ENCODE data around the gene AMN. TPM values are rescaled to one million over a fixed set of nuclear protein-coding genes. Genes with fewer than 3 reads are reported as not detected.

Gene AMN
- total RNA-seq, 3 donors from 2014 or later: 128 to 486 (median 198) TPM

DNA sequence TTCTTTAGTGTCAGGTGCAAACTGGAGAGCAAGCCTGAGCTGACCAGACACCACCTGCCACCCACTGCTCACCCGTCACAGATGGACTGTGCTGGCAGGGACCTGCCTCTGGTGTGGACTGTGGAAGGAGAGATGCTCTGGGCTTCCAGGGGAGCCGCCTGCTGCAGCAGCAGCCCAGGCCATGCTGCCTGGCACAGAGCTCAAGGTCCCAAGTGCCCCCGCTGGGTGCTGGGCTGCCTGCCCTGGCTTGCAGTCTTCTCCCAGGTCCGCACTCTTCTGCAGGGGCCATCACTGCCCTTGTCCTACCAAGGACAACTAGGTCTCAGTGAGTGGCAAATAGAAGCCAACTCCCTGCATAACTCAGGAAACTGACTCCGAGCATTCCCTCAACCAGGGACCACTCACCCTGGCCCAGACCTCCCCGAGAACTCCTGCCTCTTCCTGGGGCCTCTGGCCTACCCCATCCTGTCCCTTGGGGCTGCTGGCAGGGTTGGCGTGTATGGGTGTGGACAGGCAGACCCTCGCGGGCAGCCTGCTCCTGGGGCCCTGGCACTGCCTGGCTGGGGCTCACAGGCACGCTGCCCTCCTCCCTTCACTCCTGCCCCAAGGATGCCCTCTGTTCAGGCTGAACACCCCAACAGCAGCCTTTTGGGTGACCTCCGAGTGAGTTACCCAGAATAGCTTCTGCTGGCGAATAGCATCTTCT, 9.3 kb downstream of the AMN start:
- no peaks in the 10 kb centered on the region for H3K9me3 ChIP-seq
- intact Hi-C loops (cut with DNase I, micrococcal nuclease): no loop called here
- H3K4me3 ChIP-seq: no peak overlapping the region
- H3K4me1 ChIP-seq (ENCODE audit: low read depth): peaks cover 14% of the 10 kb centered on the region
- TF ChIP-seq, protein P1, sequence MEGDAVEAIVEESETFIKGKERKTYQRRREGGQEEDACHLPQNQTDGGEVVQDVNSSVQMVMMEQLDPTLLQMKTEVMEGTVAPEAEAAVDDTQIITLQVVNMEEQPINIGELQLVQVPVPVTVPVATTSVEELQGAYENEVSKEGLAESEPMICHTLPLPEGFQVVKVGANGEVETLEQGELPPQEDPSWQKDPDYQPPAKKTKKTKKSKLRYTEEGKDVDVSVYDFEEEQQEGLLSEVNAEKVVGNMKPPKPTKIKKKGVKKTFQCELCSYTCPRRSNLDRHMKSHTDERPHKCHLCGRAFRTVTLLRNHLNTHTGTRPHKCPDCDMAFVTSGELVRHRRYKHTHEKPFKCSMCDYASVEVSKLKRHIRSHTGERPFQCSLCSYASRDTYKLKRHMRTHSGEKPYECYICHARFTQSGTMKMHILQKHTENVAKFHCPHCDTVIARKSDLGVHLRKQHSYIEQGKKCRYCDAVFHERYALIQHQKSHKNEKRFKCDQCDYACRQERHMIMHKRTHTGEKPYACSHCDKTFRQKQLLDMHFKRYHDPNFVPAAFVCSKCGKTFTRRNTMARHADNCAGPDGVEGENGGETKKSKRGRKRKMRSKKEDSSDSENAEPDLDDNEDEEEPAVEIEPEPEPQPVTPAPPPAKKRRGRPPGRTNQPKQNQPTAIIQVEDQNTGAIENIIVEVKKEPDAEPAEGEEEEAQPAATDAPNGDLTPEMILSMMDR (IDR thresholded peaks at IDR 0.05): no peak
- peak in 2 of 3 donors; percentile 30 to 50 for DNase-seq
- no peak for ATAC-seq
- H3K36me3 ChIP-seq (ENCODE audit: low read depth): peaks cover 4% of the 10 kb centered on the region

DNA sequence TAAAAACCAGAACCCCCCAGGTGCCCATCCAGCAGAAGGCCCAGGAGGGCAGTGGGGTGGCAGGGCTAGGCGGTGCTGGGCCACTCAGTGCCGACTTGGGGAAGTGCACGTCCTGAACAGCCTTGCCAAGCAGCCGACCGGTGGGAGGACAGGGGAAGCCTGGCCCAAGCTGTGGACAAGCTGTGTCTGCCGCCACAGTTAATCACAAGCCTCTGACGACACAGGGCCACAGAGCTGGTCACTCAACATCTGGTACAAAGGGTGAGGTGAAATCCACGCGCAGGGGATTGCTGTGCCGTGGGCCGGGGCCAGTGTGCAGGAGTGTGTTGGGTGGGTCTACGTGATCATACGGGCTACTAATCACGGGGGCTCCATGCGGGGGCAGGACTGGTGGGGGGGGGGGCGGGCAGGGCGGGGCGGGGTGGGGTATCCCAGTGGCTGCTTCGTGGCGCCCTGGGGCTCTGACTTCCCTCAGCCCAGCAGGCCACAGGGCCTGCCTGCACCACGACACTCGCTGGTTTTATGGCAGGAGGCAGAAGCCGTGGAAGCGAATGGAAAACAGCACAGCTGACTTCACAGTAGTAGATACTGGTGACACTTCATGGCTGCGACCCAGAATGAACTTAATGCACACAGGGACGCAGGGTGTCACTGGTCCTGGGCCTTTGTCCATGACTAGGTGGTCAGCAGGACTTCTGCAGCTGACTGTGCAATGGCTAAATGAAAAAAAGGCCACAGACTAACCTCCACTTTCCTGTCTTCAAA, 10.2 kb downstream of the AMN start:
- peaks cover 11% of the 10 kb centered on the region for H3K4me1 ChIP-seq (ENCODE audit: low read depth)
- H3K36me3 ChIP-seq (ENCODE audit: low read depth): peaks cover 4% of the 10 kb centered on the region
- no peaks in the 10 kb centered on the region for H3K9me3 ChIP-seq
- intact Hi-C loops (cut with DNase I, micrococcal nuclease): no loop called here
- ATAC-seq (no peak), DNase-seq (peak in 2 of 3 donors; percentile 33 to 37)
- no peak overlapping the region for H3K4me3 ChIP-seq
- TF ChIP-seq, protein P1 (IDR thresholded peaks at IDR 0.05): no peak

DNA sequence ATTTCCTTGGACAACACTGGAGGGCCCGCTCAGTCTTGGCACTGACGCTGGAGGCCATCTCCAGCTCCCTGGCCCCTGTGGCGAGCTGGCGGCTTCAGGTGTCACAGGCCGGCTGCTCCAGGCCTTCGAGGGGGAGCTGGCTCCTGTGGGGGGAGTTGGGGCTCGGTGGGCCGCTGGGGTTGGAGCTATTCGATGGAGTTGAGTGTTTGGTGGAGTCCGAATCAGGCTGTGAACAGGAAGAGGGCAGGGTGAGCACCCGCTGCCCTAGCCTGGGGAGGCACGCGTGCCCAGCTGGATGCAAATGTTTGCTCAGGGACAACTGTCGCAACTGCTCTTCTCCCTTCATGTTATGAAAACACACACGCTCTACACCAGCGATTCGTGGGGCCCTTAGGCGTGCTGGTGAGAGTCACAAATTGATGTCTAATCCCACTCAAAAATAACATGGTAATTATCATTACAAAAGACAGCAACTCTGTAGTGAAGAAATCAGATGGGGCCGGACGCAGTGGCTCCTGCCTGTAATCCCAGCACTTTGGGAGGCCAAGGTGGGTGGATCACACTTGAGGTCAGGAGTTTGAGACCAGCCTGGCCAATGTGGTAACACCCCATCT, 11.3 kb downstream of the AMN start:
- DNase-seq: peak in 2 of 3 donors; percentile 28 to 37
- ATAC-seq: no peak
- Histone ChIP-seq H3K4me1 (ENCODE audit: low read depth) (peaks cover 11% of the 10 kb centered on the region), H3K36me3 (ENCODE audit: low read depth) (peaks cover 4% of the 10 kb centered on the region), H3K4me3 (no peak overlapping the region), H3K9me3 (no peaks in the 10 kb centered on the region)
- intact Hi-C loops (cut with DNase I, micrococcal nuclease): no loop called here
- TF ChIP-seq, protein P1 (IDR thresholded peaks at IDR 0.05): no peak

DNA sequence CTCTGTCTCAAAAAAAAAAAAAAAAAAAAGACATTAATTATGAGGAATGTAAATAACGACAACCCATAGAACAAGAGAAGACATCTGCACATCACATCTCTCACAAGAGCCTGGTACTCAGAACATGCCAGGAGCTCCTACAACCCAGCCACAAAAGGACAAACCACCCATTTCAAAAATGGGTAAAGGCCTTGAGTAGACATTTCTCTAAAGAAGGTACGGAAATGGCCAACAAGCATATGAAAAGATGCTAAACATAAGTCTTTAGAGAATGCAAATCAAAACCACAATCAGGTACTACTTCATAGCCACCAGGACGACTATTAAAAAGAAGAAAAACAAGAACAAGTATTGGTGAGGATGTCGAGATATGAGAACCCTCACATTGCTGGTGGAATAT, 13.3 kb downstream of the AMN start:
- Histone ChIP-seq H3K4me1 (ENCODE audit: low read depth) (peaks cover 1% of the 10 kb centered on the region), H3K4me3 (no peak overlapping the region), H3K36me3 (ENCODE audit: low read depth) (peaks cover 4% of the 10 kb centered on the region), H3K9me3 (no peaks in the 10 kb centered on the region)
- TF ChIP-seq, protein P1 (IDR thresholded peaks at IDR 0.05): no peak
- ATAC-seq (no peak), DNase-seq (no peak)
- intact Hi-C loops (cut with DNase I, micrococcal nuclease): no loop called here

DNA sequence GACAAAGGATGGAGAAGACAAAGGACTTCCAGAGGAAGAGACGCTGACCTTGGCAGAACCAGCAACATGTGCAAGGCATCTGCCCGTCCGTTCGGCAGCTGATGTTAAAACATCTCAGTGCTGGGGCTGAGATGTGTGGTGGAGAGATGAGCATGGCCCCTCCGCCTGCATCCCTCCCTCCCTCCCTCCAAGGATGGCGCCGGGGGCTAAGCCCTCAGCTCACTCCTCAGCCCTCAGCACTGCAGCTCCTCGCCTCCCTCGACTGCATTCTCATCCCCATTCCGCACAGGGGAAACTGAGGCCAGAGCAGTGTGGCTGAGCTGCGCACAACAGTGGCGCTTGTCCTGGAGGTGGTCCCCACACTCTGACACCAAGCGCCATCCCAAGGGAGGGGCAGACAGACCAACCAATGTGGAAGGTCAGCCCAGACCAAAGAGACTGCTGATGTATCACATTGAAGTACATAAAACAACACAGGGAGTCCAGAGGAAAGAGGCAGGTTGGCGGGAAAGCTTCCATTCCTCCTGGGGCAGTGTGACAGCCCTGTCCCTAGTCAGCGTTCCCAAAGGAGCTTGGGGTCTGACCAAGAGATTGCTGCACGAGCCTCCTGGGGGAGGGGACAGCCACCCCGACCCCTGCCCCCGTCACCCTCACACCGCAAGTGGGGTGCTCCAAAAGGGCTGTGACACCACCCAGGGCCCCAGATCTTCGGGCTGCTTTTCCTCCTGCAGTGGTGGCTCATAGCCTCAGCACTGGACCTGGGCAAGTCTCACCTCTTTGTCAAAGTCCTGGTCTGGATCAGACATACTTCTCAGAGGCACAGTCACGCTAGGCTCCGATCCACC, 15.1 kb downstream of the AMN start:
- peaks cover 2% of the 10 kb centered on the region for H3K4me1 ChIP-seq (ENCODE audit: low read depth)
- peak in 1 of 3 donors; percentile 15 for DNase-seq
- TF ChIP-seq, protein P1 (IDR thresholded peaks at IDR 0.05): no peak
- no peak overlapping the region for H3K4me3 ChIP-seq
- peaks cover 4% of the 10 kb centered on the region for H3K36me3 ChIP-seq (ENCODE audit: low read depth)
- no peak for ATAC-seq
- intact Hi-C loops (cut with DNase I, micrococcal nuclease): no loop called here
- no peaks in the 10 kb centered on the region for H3K9me3 ChIP-seq
